IMR-90 (cell line): Measurements from ENCODE around the gene DNASE1L1. TPM values are rescaled to one million over a fixed set of nuclear protein-coding genes. Genes with fewer than 3 reads are reported as not detected.

ENCODE experiments used
- ATAC-seq: fragments of 200-7000 bp; cut with Tn5 transposase; 2 replicates; pipeline ENCODE4 v1.9.1; 2020; ENCODE audit warnings: low read depth, mild to moderate bottlenecking, moderate library complexity
- BruUV-seq: library from RNA; stranded (reverse); fragments of 400-500 nt; replicated peaks from 2 replicates; lab custom pipeline; 2021; lab: Mats Ljungman, UMichigan
- CTCF ChIA-PET: fragments of 300-600 bp; formaldehyde crosslinking; extraction: SDS; loops from one replicate; lab custom pipeline; 2021; ENCODE audit warnings: antibody characterized with exemption; lab: Yijun Ruan, JAX
- POLR2A ChIA-PET: fragments of 300-600 bp; sonication (Branson Sonifier 250); formaldehyde crosslinking; loops from one replicate; lab custom pipeline; 2022; ENCODE audit warnings: antibody characterized with exemption; ENCODE audit not compliant: unreplicated experiment; lab: Charles Lee
- DNase-seq: peaks from one replicate; pipeline ENCODE4 v3.0.0; 2013
- H2AFZ ChIP-seq: replicated peaks from 2 replicates; pipeline ENCODE3; 2013; ENCODE audit warnings: low read length, mild to moderate bottlenecking; ENCODE audit not compliant: poor library complexity
- H2AK5ac ChIP-seq: 2 replicates; pipeline ENCODE4 v1.6.1; 2013; ENCODE audit warnings: low read depth, low read length, inconsistent platforms
- H2AK9ac ChIP-seq: replicated peaks from 2 replicates; pipeline ENCODE3; 2013; ENCODE audit warnings: mild to moderate bottlenecking, low read depth, low read length, moderate library complexity; ENCODE audit not compliant: poor library complexity
- H2BK120ac ChIP-seq: 2 replicates; pipeline ENCODE4 v1.6.1; 2013; ENCODE audit warnings: low read depth, low read length, inconsistent platforms
- H2BK15ac ChIP-seq: 3 replicates; pipeline ENCODE4 v1.6.1; 2013; ENCODE audit warnings: low read depth, low read length, inconsistent platforms
- H2BK20ac ChIP-seq: 2 replicates; pipeline ENCODE4 v1.6.1; 2013; ENCODE audit warnings: low read depth, mild to moderate bottlenecking, inconsistent platforms, low read length, moderate library complexity
- H2BK5ac ChIP-seq: 2 replicates; pipeline ENCODE4 v1.6.1; 2013; ENCODE audit warnings: mild to moderate bottlenecking, low read depth, low read length, inconsistent platforms; ENCODE audit not compliant: poor library complexity, severe bottlenecking
- H3K14ac ChIP-seq: replicated peaks from 2 replicates; pipeline ENCODE4 v1.6.1; 2013; ENCODE audit warnings: low read depth, low read length, inconsistent platforms
- H3K18ac ChIP-seq: 2 replicates; pipeline ENCODE4 v1.6.1; 2013; ENCODE audit warnings: low read depth, low read length, control low read depth
- H3K23ac ChIP-seq: 2 replicates; pipeline ENCODE4 v1.6.1; 2013; ENCODE audit warnings: low read depth, low read length, inconsistent platforms
- H3K27ac ChIP-seq: 2 replicates; pipeline ENCODE4 v1.5.1; 2013; ENCODE audit warnings: mild to moderate bottlenecking, control low read depth, low read length; ENCODE audit not compliant: insufficient read depth
- H3K27me3 ChIP-seq: 2 replicates; pipeline ENCODE4 v1.6.1; 2013; ENCODE audit warnings: low read length; ENCODE audit not compliant: control insufficient read depth, insufficient read depth
- H3K36me3 ChIP-seq: 2 replicates; pipeline ENCODE4 v1.6.1; 2013; ENCODE audit warnings: low read length, mixed read lengths; ENCODE audit not compliant: control insufficient read depth, insufficient read depth
- H3K4ac ChIP-seq: 2 replicates; pipeline ENCODE4 v1.6.1; 2013; ENCODE audit warnings: low read depth, low read length, inconsistent platforms
- H3K4me1 ChIP-seq: 2 replicates; pipeline ENCODE4 v1.6.1; 2013; ENCODE audit warnings: low read length, mixed read lengths; ENCODE audit not compliant: control insufficient read depth, insufficient read depth
- H3K4me2 ChIP-seq: 2 replicates; pipeline ENCODE4 v1.6.1; 2013; ENCODE audit warnings: low read depth, mild to moderate bottlenecking, control low read depth, low read length, moderate library complexity
- H3K4me3 ChIP-seq: 2 replicates; pipeline ENCODE4 v1.5.1; 2013; ENCODE audit warnings: low read depth, mild to moderate bottlenecking, control low read depth, low read length, moderate library complexity; ENCODE audit not compliant: insufficient read depth
- H3K56ac ChIP-seq: 2 replicates; pipeline ENCODE4 v1.6.1; 2013; ENCODE audit warnings: low read length, inconsistent platforms; ENCODE audit not compliant: insufficient read depth; ENCODE audit errors: extremely low read depth
- H3K79me1 ChIP-seq, 2 experiments: 2 replicates each; pipeline ENCODE4 v1.6.1; 2013; ENCODE audit warnings: low read length in 2 of 2, inconsistent platforms in 1 of 2, low read depth in 1 of 2
- H3K9ac ChIP-seq: 2 replicates; pipeline ENCODE4 v1.6.1; 2013; ENCODE audit warnings: low read depth, low read length, control low read depth
- H3K9me1 ChIP-seq: 2 replicates; pipeline ENCODE4 v1.6.1; 2013; ENCODE audit warnings: low read length, inconsistent platforms; ENCODE audit not compliant: insufficient read depth
- H3K9me3 ChIP-seq: 2 replicates; pipeline ENCODE4 v1.6.1; 2013; ENCODE audit warnings: low read length; ENCODE audit not compliant: control insufficient read depth, insufficient read depth
- H4K20me1 ChIP-seq: 2 replicates; pipeline ENCODE4 v1.6.1; 2013; ENCODE audit warnings: low read length, inconsistent platforms; ENCODE audit not compliant: insufficient read depth
- H4K5ac ChIP-seq: 2 replicates; pipeline ENCODE4 v1.6.1; 2013; ENCODE audit warnings: mild to moderate bottlenecking, low read depth, low read length, control low read depth
- H4K8ac ChIP-seq, 2 experiments: 2 replicates each; pipeline ENCODE4 v1.6.1; 2013; ENCODE audit warnings: low read depth in 2 of 2, low read length in 2 of 2, control low read depth in 1 of 2, inconsistent platforms in 1 of 2
- H4K91ac ChIP-seq: 2 replicates; pipeline ENCODE4 v1.6.1; 2013; ENCODE audit warnings: low read depth, low read length, inconsistent platforms; ENCODE audit not compliant: insufficient read depth
- BHLHE40 ChIP-seq: fragments of 150-350 bp; IDR thresholded peaks from 2 replicates; pipeline ENCODE4 v1.6.1; 2016; ENCODE audit warnings: mild to moderate bottlenecking, low read depth, low read length
- CHD1 ChIP-seq: IDR thresholded peaks from 2 replicates; pipeline ENCODE4 v1.6.1; 2012; ENCODE audit warnings: low read depth, low read length, improper control_type of control experiment
- FOS ChIP-seq: fragments of 150-350 bp; IDR thresholded peaks from 2 replicates; pipeline ENCODE4 v1.6.1; 2016; ENCODE audit warnings: low read depth, low read length
- MAFK ChIP-seq: IDR thresholded peaks from 2 replicates; pipeline ENCODE4 v1.6.1; 2012; ENCODE audit warnings: low read depth, low read length, improper control_type of control experiment
- MAZ ChIP-seq: IDR thresholded peaks from 2 replicates; pipeline ENCODE4 v1.6.1; 2012; ENCODE audit warnings: low read depth, mild to moderate bottlenecking, low read length, improper control_type of control experiment, moderate library complexity, borderline replicate concordance
- MXI1 ChIP-seq: IDR thresholded peaks from 2 replicates; pipeline ENCODE4 v1.6.1; 2012; ENCODE audit warnings: low read depth, mild to moderate bottlenecking, low read length, moderate library complexity, borderline replicate concordance
- POLR2A ChIP-seq: IDR thresholded peaks from 2 replicates; pipeline ENCODE4 v1.6.1; 2012; ENCODE audit warnings: mild to moderate bottlenecking, low read depth, low read length
- RAD21 ChIP-seq: IDR thresholded peaks from 2 replicates; pipeline ENCODE4 v1.6.1; 2012; ENCODE audit warnings: low read length, improper control_type of control experiment
- SMC3 ChIP-seq: fragments of 150-350 bp; IDR thresholded peaks from 2 replicates; pipeline ENCODE4 v1.6.1; 2016; ENCODE audit warnings: low read depth, mild to moderate bottlenecking, antibody characterized with exemption, low read length, moderate library complexity
- WGBS, 2 experiments: methylation state at CpG; one replicate each; pipeline versions ENCODE4 v1.1.5 to v1.1.7; 2013; ENCODE audit warnings: missing lambda C conversion rate in 2 of 2; ENCODE audit not compliant: insufficient read length in 1 of 2; ENCODE audit errors: extremely low coverage in 2 of 2; 5-methylcytosine and 5-hydroxymethylcytosine counted together
- dilution Hi-C: fragments of 300-500 bp; cut with HindIII; formaldehyde crosslinking; loops from one replicate; pipeline ENCODE4 v1.14.3; 2018; ENCODE audit warnings: low sequenced_read_pairs; ENCODE audit not compliant: unreplicated experiment
- in situ Hi-C: fragments of 300-500 bp; cut with MboI; formaldehyde crosslinking; loops from 3 replicates; pipeline ENCODE4 v1.14.3; 2019; ENCODE audit warnings: low sequenced_read_pairs, inconsistent platforms, mixed read lengths
- intact Hi-C: fragments of 100-400 bp; cut with micrococcal nuclease; formaldehyde crosslinking; loops from 2 replicates; pipeline ENCODE4 v1.10.0; 2022
- polyA plus RNA-seq, 3 experiments: library from polyadenylated mRNA; depleted of rRNA; stranded (reverse); fragments of >200 nt; gene quantifications; 2 replicates each; pipeline ENCODE4 v1.2.3, GENCODE V29; 2012; ENCODE audit warnings: low replicate concordance in 1 of 3
- total RNA-seq: library from RNA; depleted of rRNA; stranded (reverse); fragments of >200 nt; gene quantifications from 2 replicates; pipeline ENCODE4 v1.2.3, GENCODE V29; 2012
- TF ChIP-seq, protein P1 (sequence below): fragments of 150-350 bp; IDR thresholded peaks from 2 replicates; pipeline ENCODE4 v1.6.1; 2016; ENCODE audit warnings: low read depth, mild to moderate bottlenecking, low read length, moderate library complexity, borderline replicate concordance

DNASE1L1 gene
- total and polyA plus RNA-seq, 2 of the 4 experiments (the other 2 are of a cell fraction), result 51.4 to 55.5 TPM

- Histone ChIP-seq H2AK5ac (no peak overlapping the region), H3K4ac (no peak overlapping the region), H2AFZ (no peak overlapping the region), H3K9ac (no peak overlapping the region), H2BK120ac (no peak overlapping the region), H2BK15ac (no peak overlapping the region), H4K5ac (no peak overlapping the region), H3K27me3 (no peaks in the 10 kb centered on the region), H3K4me1 (peaks cover 10% of the 10 kb centered on the region), H3K9me1 (no peaks in the 10 kb centered on the region), H3K56ac (no peak overlapping the region), H3K23ac (no peak overlapping the region), H3K27ac (no peak overlapping the region), H2BK20ac (no peak overlapping the region), H4K8ac (no peak overlapping the region), H3K14ac (no peak overlapping the region), H3K4me3 (no peak overlapping the region), H3K4me2 (no peak overlapping the region), H3K36me3 (peaks cover 34% of the 10 kb centered on the region), H4K20me1 (peaks cover 14% of the 10 kb centered on the region), H2BK5ac (no peak overlapping the region), H3K9me3 (no peaks in the 10 kb centered on the region; the same call in 1 of the 2 replicates), H4K91ac (no peak overlapping the region), H3K79me1 (peaks cover 0 to 24% of the 10 kb centered on the region in 2 experiments; a peak in 1 of 4 replicates), H2AK9ac (no peak overlapping the region), H3K18ac (no peak overlapping the region)
- DNase-seq (no peak), ATAC-seq (no peak)
- dilution Hi-C loops, result no loop called here
- no TSS peak for BruUV-seq
- TF ChIP-seq FOS (no peak), SMC3 (no peak), MXI1 (no peak), POLR2A (no peak), BHLHE40 (no peak), MAFK (no peak), MAZ (no peak), RAD21 (no peak), CHD1 (no peak)
- TF ChIP-seq, protein P1, sequence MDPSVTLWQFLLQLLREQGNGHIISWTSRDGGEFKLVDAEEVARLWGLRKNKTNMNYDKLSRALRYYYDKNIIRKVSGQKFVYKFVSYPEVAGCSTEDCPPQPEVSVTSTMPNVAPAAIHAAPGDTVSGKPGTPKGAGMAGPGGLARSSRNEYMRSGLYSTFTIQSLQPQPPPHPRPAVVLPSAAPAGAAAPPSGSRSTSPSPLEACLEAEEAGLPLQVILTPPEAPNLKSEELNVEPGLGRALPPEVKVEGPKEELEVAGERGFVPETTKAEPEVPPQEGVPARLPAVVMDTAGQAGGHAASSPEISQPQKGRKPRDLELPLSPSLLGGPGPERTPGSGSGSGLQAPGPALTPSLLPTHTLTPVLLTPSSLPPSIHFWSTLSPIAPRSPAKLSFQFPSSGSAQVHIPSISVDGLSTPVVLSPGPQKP, result no peak
- ChIA-PET POLR2A (no interaction called here), CTCF (no interaction called here)
- WGBS, 2 experiments, result 70% methylated on average over 4 of the region's 17 CpGs; no CpG with 5 or more reads in 1 of the 2 experiments
- intact Hi-C loops, result no loop called here
- in situ Hi-C loops, result no loop called here
Observed at GRCh38 chrX:154440623-154441357, 31.7 kb upstream of the DNASE1L1 start.
